Measurements from ENCODE around the gene RHBDD3.

The RHBDD3 gene

DNA sequence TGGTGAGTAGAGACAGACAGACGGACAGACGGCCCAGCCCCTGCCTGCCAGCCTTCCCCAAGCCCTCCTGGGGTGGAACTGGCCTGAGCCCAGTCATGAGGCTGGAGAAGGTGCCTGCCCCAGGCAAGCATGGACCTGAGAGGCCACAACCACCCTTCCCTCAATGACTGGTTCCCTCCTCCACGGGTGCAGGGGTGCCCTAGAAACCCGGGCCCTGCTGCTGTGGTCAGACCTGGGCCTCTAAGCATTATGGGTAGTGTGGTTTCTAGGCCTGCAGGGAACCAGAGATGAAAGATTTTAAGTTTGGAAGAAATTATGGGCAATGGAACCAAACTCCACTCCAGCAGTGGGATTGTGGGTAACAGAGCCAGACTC lies 13.5 kb downstream of the RHBDD3 start:
- Histone ChIP-seq H4K20me1 (ENCODE audit: insufficient read depth, low read length) (no peaks in the 10 kb centered on the region), H3F3A (ENCODE audit: insufficient read depth, low read length) (no peaks in the 10 kb centered on the region), H3K9me2 (replicated peaks; ENCODE audit: insufficient read depth, low read length) (no peaks in the 10 kb centered on the region), H3K4me2 (ENCODE audit: low read depth, low read length) (no peak overlapping the region), H3K36me3 (replicated peaks; ENCODE audit: insufficient read depth, low read length) (no peaks in the 10 kb centered on the region), H3K27ac (ENCODE audit: low read length) (no peak overlapping the region), H3K9ac (ENCODE audit: low read length) (no peak overlapping the region), H3K4me1 (ENCODE audit: low read length) (no peaks in the 10 kb centered on the region), H3K27me3 (replicated peaks; ENCODE audit: insufficient read depth, low read length) (no peaks in the 10 kb centered on the region), H3K9me3 (replicated peaks; ENCODE audit: insufficient read depth, low read length) (no peaks in the 10 kb centered on the region), H3K79me2 (ENCODE audit: low read length) (no peaks in the 10 kb centered on the region), H2AFZ (ENCODE audit: low read length) (no peak overlapping the region), H3K4me3 (ENCODE audit: low read length) (no peak overlapping the region)
- DNase-seq, result no peak
- TF ChIP-seq EZH2 (optimal IDR thresholded peaks at IDR 0.05; ENCODE audit: low read depth, low read length) (no peak), EZH2phosphoT487 (IDR thresholded peaks at IDR 0.05; ENCODE audit: low read length) (no peak)
- TF ChIP-seq, protein P1, sequence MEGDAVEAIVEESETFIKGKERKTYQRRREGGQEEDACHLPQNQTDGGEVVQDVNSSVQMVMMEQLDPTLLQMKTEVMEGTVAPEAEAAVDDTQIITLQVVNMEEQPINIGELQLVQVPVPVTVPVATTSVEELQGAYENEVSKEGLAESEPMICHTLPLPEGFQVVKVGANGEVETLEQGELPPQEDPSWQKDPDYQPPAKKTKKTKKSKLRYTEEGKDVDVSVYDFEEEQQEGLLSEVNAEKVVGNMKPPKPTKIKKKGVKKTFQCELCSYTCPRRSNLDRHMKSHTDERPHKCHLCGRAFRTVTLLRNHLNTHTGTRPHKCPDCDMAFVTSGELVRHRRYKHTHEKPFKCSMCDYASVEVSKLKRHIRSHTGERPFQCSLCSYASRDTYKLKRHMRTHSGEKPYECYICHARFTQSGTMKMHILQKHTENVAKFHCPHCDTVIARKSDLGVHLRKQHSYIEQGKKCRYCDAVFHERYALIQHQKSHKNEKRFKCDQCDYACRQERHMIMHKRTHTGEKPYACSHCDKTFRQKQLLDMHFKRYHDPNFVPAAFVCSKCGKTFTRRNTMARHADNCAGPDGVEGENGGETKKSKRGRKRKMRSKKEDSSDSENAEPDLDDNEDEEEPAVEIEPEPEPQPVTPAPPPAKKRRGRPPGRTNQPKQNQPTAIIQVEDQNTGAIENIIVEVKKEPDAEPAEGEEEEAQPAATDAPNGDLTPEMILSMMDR (IDR thresholded peaks at IDR 0.05; ENCODE audit: low read length), result no peak

DNA sequence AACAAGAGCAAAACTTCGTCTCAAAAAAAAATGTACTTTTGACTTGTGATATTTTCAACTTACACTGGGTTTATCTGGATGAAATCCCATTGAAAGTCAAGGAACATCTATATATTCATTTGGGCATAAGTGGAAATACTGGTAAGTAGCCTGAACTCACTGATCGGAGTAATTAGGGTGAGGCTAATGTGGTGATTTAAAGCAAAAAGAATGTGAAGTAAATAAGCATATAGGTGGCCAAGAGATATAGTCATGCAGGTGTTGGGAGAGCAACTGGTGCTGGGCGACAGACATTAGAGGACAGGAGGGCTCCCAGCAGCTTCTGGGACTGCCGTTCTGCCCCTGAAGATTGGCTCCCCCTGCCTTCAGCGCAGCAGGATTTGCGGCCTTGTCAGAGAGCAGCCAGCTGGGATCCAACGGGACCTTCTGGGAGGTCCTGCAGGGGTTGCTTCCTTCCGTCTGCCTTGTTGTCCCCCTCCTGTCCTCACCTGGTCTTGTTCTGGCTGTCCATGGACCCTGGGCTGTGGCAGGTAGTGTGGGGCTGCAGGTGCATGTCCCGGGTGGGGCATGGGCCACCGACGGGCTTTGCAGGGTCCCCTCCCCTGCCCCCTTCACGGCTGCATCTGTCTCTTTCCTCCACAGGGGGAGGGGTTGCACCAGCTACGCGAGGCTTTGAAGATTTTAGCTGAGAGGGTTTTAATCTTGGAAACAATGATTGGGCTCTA lies 14.1 kb downstream of the RHBDD3 start:
- Histone ChIP-seq H3F3A (ENCODE audit: insufficient read depth, low read length) (no peaks in the 10 kb centered on the region), H2AFZ (ENCODE audit: low read length) (no peak overlapping the region), H3K9ac (ENCODE audit: low read length) (no peak overlapping the region), H4K20me1 (ENCODE audit: insufficient read depth, low read length) (no peaks in the 10 kb centered on the region), H3K4me3 (ENCODE audit: low read length) (no peak overlapping the region), H3K4me1 (ENCODE audit: low read length) (no peaks in the 10 kb centered on the region), H3K79me2 (ENCODE audit: low read length) (no peaks in the 10 kb centered on the region), H3K36me3 (replicated peaks; ENCODE audit: insufficient read depth, low read length) (no peaks in the 10 kb centered on the region), H3K27ac (ENCODE audit: low read length) (no peak overlapping the region), H3K9me2 (replicated peaks; ENCODE audit: insufficient read depth, low read length) (no peaks in the 10 kb centered on the region), H3K4me2 (ENCODE audit: low read depth, low read length) (no peak overlapping the region), H3K27me3 (replicated peaks; ENCODE audit: insufficient read depth, low read length) (no peaks in the 10 kb centered on the region), H3K9me3 (replicated peaks; ENCODE audit: insufficient read depth, low read length) (no peaks in the 10 kb centered on the region)
- no peak for DNase-seq
- TF ChIP-seq, protein P1 (IDR thresholded peaks at IDR 0.05; ENCODE audit: low read length), result no peak
- TF ChIP-seq EZH2 (optimal IDR thresholded peaks at IDR 0.05; ENCODE audit: low read depth, low read length), result no peak
- no peak for TF ChIP-seq EZH2phosphoT487 (IDR thresholded peaks at IDR 0.05; ENCODE audit: low read length)

DNA sequence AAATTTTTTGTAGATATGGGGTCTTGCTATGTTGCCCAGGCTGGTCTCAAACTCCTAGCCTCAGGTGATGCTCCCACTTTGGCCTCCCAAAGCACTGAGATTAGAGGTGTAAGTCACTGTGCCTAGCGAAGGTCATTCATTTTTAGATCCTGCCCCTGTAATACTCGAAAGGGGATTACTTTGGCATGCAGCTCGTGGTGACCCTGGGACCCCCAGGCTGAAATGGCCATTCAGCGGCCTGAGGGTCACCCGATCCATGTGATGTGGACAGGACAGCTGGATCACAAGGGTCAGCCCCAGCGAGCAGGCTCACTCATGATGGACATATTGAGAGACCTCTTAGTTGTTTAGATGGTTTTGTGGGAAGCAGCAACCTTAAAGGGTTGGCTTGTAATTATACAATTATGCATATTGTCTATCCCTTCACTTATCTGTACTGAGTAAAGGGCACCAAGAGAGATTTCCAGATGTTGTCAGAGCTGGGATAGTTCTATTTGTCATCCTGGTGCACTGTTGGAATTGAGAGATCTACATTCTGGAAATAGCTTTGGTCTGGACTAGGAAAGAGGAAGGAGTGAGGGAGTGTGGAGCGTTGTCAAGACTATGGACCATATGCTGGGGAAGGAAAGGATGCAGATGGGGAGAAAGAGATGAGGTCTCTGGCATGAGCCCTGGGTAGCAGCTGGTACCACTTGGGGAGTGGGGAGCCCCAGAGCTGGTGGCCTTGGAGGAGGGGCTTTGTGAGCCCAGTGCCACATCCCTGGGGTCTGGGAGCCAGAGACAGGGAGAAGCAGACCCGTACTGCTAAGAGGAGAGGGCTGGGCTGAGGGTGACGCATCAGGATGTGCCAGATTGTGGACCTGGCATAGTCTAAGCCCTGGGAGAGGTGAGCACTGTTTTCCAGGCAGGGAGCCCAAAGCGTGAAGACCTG lies 15.5 kb downstream of the RHBDD3 start:
- Histone ChIP-seq H2AFZ (ENCODE audit: low read length) (no peak overlapping the region), H3K9me3 (replicated peaks; ENCODE audit: insufficient read depth, low read length) (no peaks in the 10 kb centered on the region), H3K9ac (ENCODE audit: low read length) (no peak overlapping the region), H3K36me3 (replicated peaks; ENCODE audit: insufficient read depth, low read length) (no peaks in the 10 kb centered on the region), H3K27ac (ENCODE audit: low read length) (no peak overlapping the region), H3K4me2 (ENCODE audit: low read depth, low read length) (no peak overlapping the region), H3F3A (ENCODE audit: insufficient read depth, low read length) (no peaks in the 10 kb centered on the region), H3K27me3 (replicated peaks; ENCODE audit: insufficient read depth, low read length) (no peaks in the 10 kb centered on the region), H3K4me1 (ENCODE audit: low read length) (no peaks in the 10 kb centered on the region), H4K20me1 (ENCODE audit: insufficient read depth, low read length) (no peaks in the 10 kb centered on the region), H3K9me2 (replicated peaks; ENCODE audit: insufficient read depth, low read length) (no peaks in the 10 kb centered on the region), H3K79me2 (ENCODE audit: low read length) (no peaks in the 10 kb centered on the region), H3K4me3 (ENCODE audit: low read length) (no peak overlapping the region)
- no peak for DNase-seq
- no peak for TF ChIP-seq EZH2phosphoT487 (IDR thresholded peaks at IDR 0.05; ENCODE audit: low read length)
- TF ChIP-seq, protein P1 (IDR thresholded peaks at IDR 0.05; ENCODE audit: low read length), result no peak
- no peak for TF ChIP-seq EZH2 (optimal IDR thresholded peaks at IDR 0.05; ENCODE audit: low read depth, low read length)

All from MM.1S (cell line).